ENCODE results near the gene PAX6.
A peak's percentile ranks its signal among the peaks of the same experiment; 100 is the strongest.

Gene PAX6

GRCh38 chr11:31798057-31798553 is 13.0 kb downstream of the PAX6 start:
- no peak for DNase-seq (ENCODE audit: low spot score)

GRCh38 chr11:31797190-31798056 is 13.7 kb downstream of the PAX6 start:
- DNase-seq (ENCODE audit: low spot score) = no peak

GRCh38 chr11:31796499-31797189 is 14.5 kb downstream of the PAX6 start:
- no peak for DNase-seq (ENCODE audit: low spot score)

- no peak for DNase-seq (ENCODE audit: low spot score)
Observed at GRCh38 chr11:31795706-31796498, 15.2 kb downstream of the PAX6 start.

- DNase-seq (ENCODE audit: low spot score) = no peak
Observed at GRCh38 chr11:31794548-31794947, 16.6 kb downstream of the PAX6 start.

- no peak for DNase-seq (ENCODE audit: low spot score)
Observed at GRCh38 chr11:31793264-31793663, 17.9 kb downstream of the PAX6 start.

GRCh38 chr11:31792456-31792855 is 18.7 kb downstream of the PAX6 start:
- DNase-seq (ENCODE audit: low spot score) = no peak

- no peak for DNase-seq (ENCODE audit: low spot score)
Observed at GRCh38 chr11:31792036-31792435, 19.1 kb downstream of the PAX6 start.

- DNase-seq (ENCODE audit: low spot score) = no peak
Observed at GRCh38 chr11:31790649-31791048, 20.5 kb downstream of the PAX6 start.

- DNase-seq (ENCODE audit: low spot score) = no peak
Observed at GRCh38 chr11:31788085-31788484, 23.0 kb downstream of the PAX6 start.

- DNase-seq (ENCODE audit: low spot score) = no peak
Observed at GRCh38 chr11:31786996-31787685, 24.0 kb downstream of the PAX6 start.

GRCh38 chr11:31784611-31785010 is 26.5 kb downstream of the PAX6 start:
- DNase-seq (ENCODE audit: low spot score) = no peak

GRCh38 chr11:31783252-31783651 is 27.9 kb downstream of the PAX6 start:
- no peak for DNase-seq (ENCODE audit: low spot score)

GRCh38 chr11:31782257-31782656 is 28.9 kb downstream of the PAX6 start:
- DNase-seq (ENCODE audit: low spot score) = no peak

- no peak for DNase-seq (ENCODE audit: low spot score)
Observed at GRCh38 chr11:31780480-31780971, 30.6 kb downstream of the PAX6 start.

- DNase-seq (ENCODE audit: low spot score) = no peak
Observed at GRCh38 chr11:31780078-31780477, 31.0 kb downstream of the PAX6 start.

GRCh38 chr11:31779374-31779791 is 31.7 kb downstream of the PAX6 start:
- DNase-seq (ENCODE audit: low spot score) = no peak

- DNase-seq (ENCODE audit: low spot score) = no peak
Observed at GRCh38 chr11:31772412-31772811, 38.7 kb downstream of the PAX6 start.

- DNase-seq (ENCODE audit: low spot score) = no peak
Observed at GRCh38 chr11:31770011-31770700, 41.0 kb downstream of the PAX6 start.

- DNase-seq (ENCODE audit: low spot score) = peak; percentile 45
Observed at GRCh38 chr11:31768749-31769640, 42.1 kb downstream of the PAX6 start.

Data from pons (tissue), 1 donor.